Keratinocyte (primary cell): Measurements from ENCODE around the gene SLC44A5. TPM values are rescaled to one million over a fixed set of nuclear protein-coding genes. Genes with fewer than 3 reads are reported as not detected.
"Not testable (repeated sequence)": the region's sequence is repeated elsewhere in the genome, so short reads cannot be mapped to it uniquely, and the experiment has no call there.

ENCODE experiments used
- DNase-seq: peaks from one replicate; pipeline ENCODE4 v3.0.0-alpha.2; 2011; ENCODE audit warnings: low read depth, missing footprints, low spot score
- FAIRE-seq: peaks from 2 replicates; lab custom pipeline; 2011; peaks lifted over from hg19 to GRCh38; lab: Jason Lieb, UNC
- H2AFZ ChIP-seq: 2 replicates; pipeline ENCODE4 v1.6.0; 2012; ENCODE audit warnings: low read length, control low read depth, inconsistent platforms; ENCODE audit not compliant: control insufficient read depth
- H3K27ac ChIP-seq: 2 replicates; pipeline ENCODE4 v1.5.1; 2011; ENCODE audit warnings: low read length; ENCODE audit not compliant: control insufficient read depth, insufficient read depth
- H3K27me3 ChIP-seq: 3 replicates; pipeline ENCODE4 v1.6.0; 2011; ENCODE audit warnings: low read length; ENCODE audit not compliant: control insufficient read depth, insufficient read depth; ENCODE audit errors: extremely low read depth
- H3K36me3 ChIP-seq, 2 experiments: 2 replicates in 1 of 2; 3 replicates in 1 of 2; pipeline ENCODE4 v1.5.1; 2011; ENCODE audit warnings: low read length in 2 of 2, mild to moderate bottlenecking in 1 of 2; ENCODE audit not compliant: control insufficient read depth in 2 of 2, insufficient read depth in 2 of 2; ENCODE audit errors: extremely low read depth in 1 of 2
- H3K4me1 ChIP-seq: 3 replicates; pipeline ENCODE4 v1.5.1; 2011; ENCODE audit warnings: low read length; ENCODE audit not compliant: control insufficient read depth, insufficient read depth; ENCODE audit errors: extremely low read depth
- H3K4me2 ChIP-seq: 3 replicates; pipeline ENCODE4 v1.6.0; 2011; ENCODE audit warnings: low read depth, low read length; ENCODE audit not compliant: control insufficient read depth, insufficient read depth; ENCODE audit errors: extremely low read depth
- H3K4me3 ChIP-seq, 3 experiments: fragments of 200-600 bp in 1 of 3; sonication (generic) in 1 of 3; 2 replicates in 2 of 3; 3 replicates in 1 of 3; pipeline ENCODE4 v1.5.1; 2011 to 2016; ENCODE audit warnings: low read length in 3 of 3, mild to moderate bottlenecking in 3 of 3, control low read depth in 2 of 3, inconsistent platforms in 1 of 3, low read depth in 1 of 3, mixed read lengths in 1 of 3, mixed run types in 1 of 3, moderate library complexity in 1 of 3; ENCODE audit not compliant: control insufficient read depth in 2 of 3, insufficient read depth in 2 of 3; ENCODE audit errors: extremely low read depth in 1 of 3
- H3K79me2 ChIP-seq: 2 replicates; pipeline ENCODE4 v1.6.0; 2012; ENCODE audit warnings: low read length; ENCODE audit not compliant: control insufficient read depth, insufficient read depth
- H3K9ac ChIP-seq: 3 replicates; pipeline ENCODE4 v1.6.0; 2011; ENCODE audit warnings: low read length; ENCODE audit not compliant: control insufficient read depth, insufficient read depth; ENCODE audit errors: extremely low read depth
- H3K9me1 ChIP-seq: 3 replicates; pipeline ENCODE4 v1.6.0; 2011; ENCODE audit warnings: low read length; ENCODE audit not compliant: control insufficient read depth, insufficient read depth; ENCODE audit errors: extremely low read depth
- H3K9me3 ChIP-seq: 2 replicates; pipeline ENCODE4 v1.5.1; 2012; ENCODE audit warnings: low read depth, low read length; ENCODE audit not compliant: control insufficient read depth
- H4K20me1 ChIP-seq: 3 replicates; pipeline ENCODE4 v1.6.0; 2011; ENCODE audit warnings: low read length; ENCODE audit not compliant: control insufficient read depth, insufficient read depth; ENCODE audit errors: extremely low read depth
- CTCF ChIP-seq, 3 experiments: IDR thresholded peaks in 1 of 3; conservative IDR thresholded peaks in 1 of 3; optimal IDR thresholded peaks in 1 of 3; 2 replicates in 2 of 3; 3 replicates in 1 of 3; pipeline versions ENCODE3 to v1.5.1; 2011; ENCODE audit warnings: low read length in 3 of 3, mild to moderate bottlenecking in 3 of 3, moderate library complexity in 2 of 3, control low read depth in 1 of 3, inconsistent platforms in 1 of 3; ENCODE audit not compliant: insufficient read depth in 2 of 3; ENCODE audit errors: extremely low read depth in 1 of 3
- EZH2 ChIP-seq: IDR thresholded peaks from one replicate; pipeline ENCODE4 v1.6.1; 2012; ENCODE audit warnings: inconsistent platforms, mild to moderate bottlenecking, low read length, moderate library complexity
- dilution Hi-C: fragments of 300-500 bp; cut with MboI; formaldehyde crosslinking; loops from one replicate; pipeline ENCODE4 v1.7.0; 2020; ENCODE audit warnings: low sequenced_read_pairs; ENCODE audit not compliant: extremely low pct_ligation_motif_present
- polyA plus RNA-seq, 5 experiments: library from polyadenylated mRNA; depleted of rRNA in 3 of 5; stranded (reverse) in 3 of 5; stranded (forward) in 1 of 5; unstranded in 1 of 5; fragments of >200 nt; gene quantifications; 1 replicate in 1 of 5; 2 replicates in 3 of 5; 3 replicates in 1 of 5; pipeline versions ENCODE4 v1.2.1 to v1.2.3, GENCODE V29; 2011 to 2012; ENCODE audit warnings: missing spikeins in 2 of 5, low read depth in 1 of 5, low replicate concordance in 1 of 5

Gene SLC44A5
- polyA plus RNA-seq, 1 donor (not counting 4 experiments of a cell fraction or from before 2014, with no cell fraction given), result 0.72 TPM

- FAIRE-seq, result no peak
- Histone ChIP-seq H3K36me3 (no peaks in the 10 kb centered on the region), H3K4me3 (no peak overlapping the region), H3K27me3 (no peaks in the 10 kb centered on the region), H3K9me1 (no peaks in the 10 kb centered on the region), H3K9me3 (no peaks in the 10 kb centered on the region), H3K9ac (no peak overlapping the region), H3K4me1 (no peaks in the 10 kb centered on the region), H3K79me2 (no peaks in the 10 kb centered on the region), H3K4me2 (no peak overlapping the region), H4K20me1 (no peaks in the 10 kb centered on the region), H3K27ac (no peak overlapping the region), H2AFZ (no peak overlapping the region)
- dilution Hi-C loops, result no loop called here
- no peak for DNase-seq
- TF ChIP-seq CTCF (optimal IDR thresholded peaks at IDR 0.05 in 1 of 3, IDR thresholded peaks at IDR 0.05 in 1 of 3, conservative IDR thresholded peaks at IDR 0.05 in 1 of 3; ENCODE audit: extremely low read depth in 1 of 3, insufficient read depth in 2 of 3, low read length in 3 of 3), result no peak
- no peak for TF ChIP-seq EZH2
Measured at GRCh38 chr1:75258351-75258750, 352.6 kb downstream of the SLC44A5 start.

DNA sequence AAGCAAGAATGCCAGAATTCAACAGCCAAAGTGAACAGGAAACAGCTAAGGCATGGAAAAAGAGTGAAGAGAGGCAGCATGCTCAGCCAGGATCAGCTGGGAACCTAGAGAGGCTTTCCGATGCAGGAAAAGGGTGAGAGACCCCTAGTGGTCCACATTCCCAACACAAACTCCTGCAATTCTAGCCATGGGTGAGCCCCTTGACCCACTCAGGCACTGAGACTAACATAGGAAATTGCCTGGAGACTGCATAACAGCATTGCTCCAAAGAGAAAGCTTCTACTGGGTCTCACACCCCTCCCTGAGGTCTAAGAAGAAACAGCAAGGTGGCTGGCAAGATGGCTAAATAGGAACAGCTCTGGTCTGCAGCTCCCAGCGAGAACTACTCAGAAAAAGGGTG is 353.5 kb downstream of the SLC44A5 start:
- no peak for FAIRE-seq
- Histone ChIP-seq H3K79me2 (no peaks in the 10 kb centered on the region), H2AFZ (no peak overlapping the region), H3K27me3 (no peaks in the 10 kb centered on the region), H3K27ac (no peak overlapping the region), H3K36me3 (no peaks in the 10 kb centered on the region), H3K4me2 (no peak overlapping the region), H3K4me3 (no peak overlapping the region), H3K4me1 (no peaks in the 10 kb centered on the region), H3K9me1 (no peaks in the 10 kb centered on the region), H3K9me3 (no peaks in the 10 kb centered on the region), H4K20me1 (no peaks in the 10 kb centered on the region), H3K9ac (no peak overlapping the region)
- TF ChIP-seq CTCF (optimal IDR thresholded peaks at IDR 0.05 in 1 of 3, IDR thresholded peaks at IDR 0.05 in 1 of 3, conservative IDR thresholded peaks at IDR 0.05 in 1 of 3; ENCODE audit: extremely low read depth in 1 of 3, insufficient read depth in 2 of 3, low read length in 3 of 3) (no peak), EZH2 (no peak)
- dilution Hi-C loops, result no loop called here
- no peak for DNase-seq

DNA sequence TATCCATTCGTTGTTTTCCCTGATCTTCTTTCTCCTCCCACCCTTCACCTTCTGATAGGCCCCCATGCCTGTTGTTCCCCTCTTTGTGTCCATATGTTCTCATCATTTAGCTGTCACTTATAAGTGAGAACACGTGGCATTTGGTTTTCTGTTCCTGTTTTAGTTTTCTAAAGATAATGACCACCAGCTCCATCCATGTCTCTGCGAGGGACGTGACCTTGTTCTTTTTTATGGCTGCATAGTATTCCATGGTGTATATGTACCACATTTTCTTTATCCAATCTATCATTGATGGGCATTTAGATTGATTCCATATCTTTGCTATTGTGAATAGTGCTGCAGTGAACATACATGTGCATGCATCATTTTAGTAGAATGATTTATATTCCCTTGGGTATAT is 360.8 kb downstream of the SLC44A5 start:
- H3K9ac ChIP-seq, H3K36me3 ChIP-seq, dilution Hi-C loops, H3K9me3 ChIP-seq, FAIRE-seq, H3K27me3 ChIP-seq, H4K20me1 ChIP-seq, H3K79me2 ChIP-seq, H3K4me1 ChIP-seq, H3K4me2 ChIP-seq, H3K27ac ChIP-seq, H3K4me3 ChIP-seq, DNase-seq, H2AFZ ChIP-seq, H3K9me1 ChIP-seq: not testable (repeated sequence)
